NCI-H146 (cell line): ENCODE measurements around the gene CTAG1B.
"Not testable (repeated sequence)": the region's sequence is repeated elsewhere in the genome, so short reads cannot be mapped to it uniquely, and the experiment has no call there.

Experiments
- DNase-seq: peaks from one replicate; lab custom pipeline; 2025; lab: John Stamatoyannopoulos, UW

CTAG1B gene

GRCh38 chrX:154620767-154621414 is 1.8 kb upstream of the CTAG1B start:
- not testable (repeated sequence) for DNase-seq

- not testable (repeated sequence) for DNase-seq
Observed at GRCh38 chrX:154613586-154613985, 5.5 kb downstream of the CTAG1B start.

- DNase-seq: not testable (repeated sequence)
Observed at GRCh38 chrX:154611146-154611545, 7.9 kb downstream of the CTAG1B start.

GRCh38 chrX:154608823-154609222 is 10.3 kb downstream of the CTAG1B start:
- DNase-seq: not testable (repeated sequence)

- not testable (repeated sequence) for DNase-seq
Observed at GRCh38 chrX:154607976-154608375, 11.1 kb downstream of the CTAG1B start.

- DNase-seq: no peak
Observed at GRCh38 chrX:154607370-154607769, 11.7 kb downstream of the CTAG1B start.

- no peak for DNase-seq
Observed at GRCh38 chrX:154605566-154605965, 13.5 kb downstream of the CTAG1B start.

GRCh38 chrX:154603438-154604430 is 15.3 kb downstream of the CTAG1B start:
- no peak for DNase-seq

GRCh38 chrX:154602766-154603437 is 16.2 kb downstream of the CTAG1B start:
- DNase-seq: no peak

- DNase-seq: no peak
Observed at GRCh38 chrX:154602226-154602625, 16.9 kb downstream of the CTAG1B start.

- no peak for DNase-seq
Observed at GRCh38 chrX:154600759-154601374, 18.2 kb downstream of the CTAG1B start.

GRCh38 chrX:154599531-154599930 is 19.6 kb downstream of the CTAG1B start:
- DNase-seq: no peak

GRCh38 chrX:154598656-154599055 is 20.4 kb downstream of the CTAG1B start:
- no peak for DNase-seq

- no peak for DNase-seq
Observed at GRCh38 chrX:154597221-154597620, 21.9 kb downstream of the CTAG1B start.

GRCh38 chrX:154596290-154596929 is 22.7 kb downstream of the CTAG1B start:
- no peak for DNase-seq

- DNase-seq: no peak
Observed at GRCh38 chrX:154595559-154596249, 23.4 kb downstream of the CTAG1B start.

GRCh38 chrX:154594491-154594890 is 24.6 kb downstream of the CTAG1B start:
- no peak for DNase-seq

GRCh38 chrX:154593201-154593600 is 25.9 kb downstream of the CTAG1B start:
- no peak for DNase-seq

GRCh38 chrX:154592505-154592904 is 26.6 kb downstream of the CTAG1B start:
- DNase-seq: no peak

GRCh38 chrX:154590415-154590814 is 28.7 kb downstream of the CTAG1B start:
- not testable (repeated sequence) for DNase-seq
